Measurements from ENCODE around the gene DOCK9. TPM values are rescaled to one million over a fixed set of nuclear protein-coding genes. Genes with fewer than 3 reads are reported as not detected.
A peak's percentile ranks its signal among the peaks of the same experiment; 100 is the strongest.

The DOCK9 gene
- total RNA-seq, 4 donors from 2014 or later: 79.1 to 197 (median 107) TPM

GRCh38 chr13:98975822-98976261 lies 2.0 kb downstream of the DOCK9 start:
- peak overlapping the region; percentile 11 to 77 for H3K27ac ChIP-seq
- intact Hi-C loops (cut with DNase I; ENCODE audit: low total_unique reads): no loop called here
- peaks cover 0 to 3% of the 10 kb centered on the region in 2 donors for H3K4me1 ChIP-seq

GRCh38 chr13:98974053-98974452 lies 3.8 kb downstream of the DOCK9 start:
- intact Hi-C loops (cut with DNase I; ENCODE audit: low total_unique reads): no loop called here
- peaks cover 0 to 3% of the 10 kb centered on the region in 2 donors for H3K4me1 ChIP-seq
- H3K4me3 ChIP-seq: no peak overlapping the region
- H3K27me3 ChIP-seq: no peaks in the 10 kb centered on the region
- H3K9me3 ChIP-seq: no peaks in the 10 kb centered on the region
- H3K36me3 ChIP-seq: no peaks in the 10 kb centered on the region
- DNase-seq: peak in 1 of 2 donors; percentile 44
- H3K27ac ChIP-seq: peak overlapping the region; percentile 27 to 78
- TF ChIP-seq POLR2A (IDR thresholded peaks at IDR 0.05): peak in 1 of 2 donors; percentile 6
- TF ChIP-seq CTCF (IDR thresholded peaks at IDR 0.05): no peak

More at GRCh38 chr13:98975822-98976261, 2.0 kb downstream of the DOCK9 start:
- H3K27me3 ChIP-seq: no peaks in the 10 kb centered on the region
- no peaks in the 10 kb centered on the region for H3K9me3 ChIP-seq
- no peaks in the 10 kb centered on the region for H3K36me3 ChIP-seq
- H3K4me3 ChIP-seq: no peak overlapping the region
- DNase-seq: no peak
- TF ChIP-seq POLR2A (IDR thresholded peaks at IDR 0.05): peak in 1 of 2 donors; percentile 11
- TF ChIP-seq CTCF (IDR thresholded peaks at IDR 0.05): no peak

- Histone ChIP-seq H3K36me3 (no peaks in the 10 kb centered on the region), H3K27ac (peak overlapping the region; percentile 24 to 78), H3K4me1 (no peaks in the 10 kb centered on the region), H3K4me3 (no peak overlapping the region), H3K27me3 (no peaks in the 10 kb centered on the region), H3K9me3 (no peaks in the 10 kb centered on the region)
- intact Hi-C loops (cut with DNase I; ENCODE audit: low total_unique reads): no loop called here
- TF ChIP-seq CTCF (IDR thresholded peaks at IDR 0.05) (no peak), POLR2A (IDR thresholded peaks at IDR 0.05) (no peak)
- DNase-seq: no peak
Observed at GRCh38 chr13:98972627-98973026, 5.2 kb downstream of the DOCK9 start.

- Histone ChIP-seq H3K27me3 (no peaks in the 10 kb centered on the region), H3K9me3 (no peaks in the 10 kb centered on the region), H3K4me3 (no peak overlapping the region), H3K27ac (peak overlapping the region in 1 of 2 donors; percentile 78), H3K4me1 (no peaks in the 10 kb centered on the region), H3K36me3 (no peaks in the 10 kb centered on the region)
- TF ChIP-seq POLR2A (IDR thresholded peaks at IDR 0.05): no peak
- TF ChIP-seq CTCF (IDR thresholded peaks at IDR 0.05): no peak
- no peak for DNase-seq
- intact Hi-C loops (cut with DNase I; ENCODE audit: low total_unique reads): no loop called here
Observed at GRCh38 chr13:98972059-98972458, 5.8 kb downstream of the DOCK9 start.

- H3K27me3 ChIP-seq: no peaks in the 10 kb centered on the region
- no peak for DNase-seq
- intact Hi-C loops (cut with DNase I; ENCODE audit: low total_unique reads): no loop called here
Observed at GRCh38 chr13:98970330-98970729, 7.5 kb downstream of the DOCK9 start.

More at GRCh38 chr13:98970330-98970729, 7.5 kb downstream of the DOCK9 start:
- Histone ChIP-seq H3K4me1 (no peaks in the 10 kb centered on the region), H3K9me3 (no peaks in the 10 kb centered on the region), H3K36me3 (no peaks in the 10 kb centered on the region), H3K27ac (peak overlapping the region in 1 of 2 donors; percentile 25), H3K4me3 (no peak overlapping the region)
- no peak for TF ChIP-seq CTCF (IDR thresholded peaks at IDR 0.05)
- no peak for TF ChIP-seq POLR2A (IDR thresholded peaks at IDR 0.05)

Data from uterus (tissue), 4 donors.